GM19239 (cell line): Measurements from ENCODE around the gene AKAP13.
"Not testable (repeated sequence)": the region's sequence is repeated elsewhere in the genome, so short reads cannot be mapped to it uniquely, and the experiment has no call there.

Experiments
- DNase-seq: peaks from one replicate; pipeline ENCODE4 v3.0.0; 2011; ENCODE audit warnings: low spot score; ENCODE audit not compliant: insufficient read length
- FAIRE-seq: peaks from 2 replicates; lab custom pipeline; 2011; peaks lifted over from hg19 to GRCh38; lab: Jason Lieb, UNC

AKAP13 gene

DNA sequence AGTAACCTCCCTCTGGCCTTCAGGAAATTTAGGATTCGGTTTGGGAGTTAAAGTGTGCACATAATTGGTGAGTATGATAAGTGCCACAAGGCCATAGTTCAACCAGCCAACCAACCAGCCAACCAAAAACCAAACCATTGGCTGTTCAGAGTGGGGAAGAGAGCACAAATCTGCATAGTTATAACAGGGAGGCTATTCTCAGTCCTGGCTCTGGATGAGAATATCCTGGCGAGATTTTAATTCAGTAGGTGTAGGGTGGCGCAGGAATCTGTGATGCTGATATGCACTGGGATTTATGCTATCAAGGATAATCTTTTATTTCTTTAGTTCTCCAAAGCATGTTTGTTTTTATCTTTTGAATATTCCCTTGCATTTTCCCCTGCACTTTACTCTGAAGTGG lies 49.1 kb downstream of the AKAP13 start:
- FAIRE-seq (no peak), DNase-seq (no peak)

DNA sequence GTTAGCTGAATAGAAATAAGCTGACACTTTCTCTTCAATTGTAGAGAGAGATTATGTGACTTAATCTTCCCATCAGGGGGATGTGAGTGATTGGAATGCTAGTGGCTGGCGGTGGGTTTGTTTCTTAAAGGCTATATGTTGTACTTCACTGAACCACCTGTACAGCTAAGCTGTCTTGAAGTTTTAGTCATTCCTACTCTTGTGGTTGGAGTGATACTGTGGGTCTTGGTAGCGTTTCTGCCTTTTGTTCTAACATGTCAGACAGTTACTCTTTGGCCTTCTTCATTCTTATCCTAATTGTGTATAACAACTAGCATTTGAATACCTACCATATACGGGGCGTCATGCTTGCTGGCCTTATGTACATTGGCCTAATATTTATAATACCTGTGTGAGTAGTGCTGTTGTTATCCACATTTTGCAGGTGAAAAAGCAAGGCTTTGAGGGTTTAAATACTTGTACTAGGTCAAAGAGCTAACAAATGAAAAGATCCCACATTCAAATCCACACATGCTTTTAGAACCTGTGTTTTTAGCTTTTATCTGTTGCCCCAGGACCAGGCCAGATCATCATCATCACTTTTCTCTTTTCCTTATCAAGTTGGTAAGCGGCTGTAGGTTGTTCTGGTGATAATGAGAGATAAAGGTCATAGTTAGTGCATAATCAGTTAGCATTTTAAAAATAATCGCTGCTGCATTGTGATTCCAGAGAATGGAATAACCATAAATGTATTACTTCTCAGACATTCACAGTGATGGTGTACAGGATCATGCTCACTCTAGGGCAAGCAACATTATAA lies 50.2 kb downstream of the AKAP13 start:
- FAIRE-seq (peak; percentile 85), DNase-seq (peak; percentile 44)

GRCh38 chr15:85439996-85440395 lies 59.6 kb downstream of the AKAP13 start:
- no peak for DNase-seq
- peak; percentile 26 for FAIRE-seq

DNA sequence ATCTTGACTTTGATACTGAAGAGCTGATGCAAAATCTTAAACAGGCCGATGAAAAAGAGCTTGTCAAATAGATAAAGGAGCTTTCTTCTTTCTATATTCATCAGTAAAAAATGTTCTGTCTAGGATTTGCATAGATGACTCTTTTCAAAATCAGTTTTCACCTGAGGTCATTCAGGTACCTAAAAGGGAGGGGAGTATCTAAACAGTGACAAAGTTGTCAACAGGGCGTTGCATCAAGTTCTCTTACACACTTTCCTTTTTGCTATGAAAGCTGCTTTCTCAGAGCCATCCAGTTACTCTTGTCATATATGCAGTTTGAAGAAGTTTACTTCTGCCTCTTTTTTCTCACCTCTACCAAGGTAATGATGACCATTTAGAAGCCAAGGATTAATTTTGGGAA lies 60.0 kb downstream of the AKAP13 start:
- peak; percentile 89 for FAIRE-seq

DNA sequence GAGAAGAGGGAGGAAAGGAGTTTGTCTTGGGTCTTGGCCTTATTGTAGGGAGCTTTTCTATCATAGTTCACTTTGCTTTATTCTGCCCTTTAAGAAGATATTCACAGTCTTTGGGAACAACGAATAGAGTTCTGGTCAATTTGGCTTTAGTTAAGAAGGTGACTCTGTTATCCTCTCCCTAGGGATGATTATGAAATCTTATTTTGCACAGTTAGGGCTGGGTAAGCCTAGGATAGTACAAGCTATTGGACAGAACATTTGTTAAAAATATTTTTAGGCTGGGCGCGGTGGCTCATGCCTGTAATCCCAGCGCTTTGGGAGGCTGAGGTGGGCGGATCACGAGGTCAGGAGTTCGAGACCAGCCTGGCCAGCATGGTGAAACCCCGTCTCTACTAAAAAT lies 61.5 kb downstream of the AKAP13 start:
- DNase-seq, FAIRE-seq: not testable (repeated sequence)

More for the DNA sequence above, 60.0 kb downstream of the AKAP13 start:
- no peak for DNase-seq

DNA sequence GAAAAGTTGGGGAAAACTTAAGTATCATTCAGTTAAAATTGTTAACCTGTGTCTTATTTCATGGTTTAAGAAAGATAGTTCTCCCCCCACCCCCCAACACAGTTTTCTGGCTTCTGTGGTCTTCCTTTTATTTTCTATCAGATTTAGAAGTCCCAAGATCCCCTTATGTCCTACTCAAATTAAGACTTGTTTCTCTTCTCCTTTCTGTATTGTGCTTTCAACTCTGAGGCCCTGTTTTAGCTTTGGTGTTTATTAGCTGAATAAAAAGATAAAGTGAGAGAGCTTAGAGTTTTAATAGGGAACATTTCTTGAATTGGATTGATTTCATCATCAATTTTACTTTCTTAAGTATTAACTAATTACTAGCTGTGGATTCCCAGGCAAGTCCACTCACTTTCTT lies 62.6 kb downstream of the AKAP13 start:
- DNase-seq (no peak), FAIRE-seq (no peak)

DNA sequence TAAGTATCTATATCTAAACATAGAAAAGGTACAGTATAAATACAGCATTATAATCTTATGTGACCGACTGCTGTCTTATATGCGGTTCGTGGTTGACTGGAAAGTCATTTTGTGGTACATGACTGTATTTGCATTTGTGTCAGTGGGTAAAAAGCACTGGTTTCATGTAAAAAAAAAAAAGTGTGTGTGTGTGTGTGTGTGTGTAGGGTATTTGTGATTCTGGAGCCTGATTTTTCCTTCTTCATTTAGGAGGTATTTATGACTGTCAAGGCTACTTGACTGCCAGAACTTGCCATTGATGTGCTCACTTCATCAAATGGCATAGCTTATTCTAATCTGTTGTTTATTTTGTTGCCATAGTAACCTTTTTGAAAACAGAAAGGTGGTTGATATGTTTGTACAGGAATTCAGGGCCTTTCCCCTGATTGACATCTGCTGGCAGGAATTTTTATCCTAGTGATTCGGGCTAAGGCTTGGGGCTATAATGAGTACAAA lies 63.2 kb downstream of the AKAP13 start:
- FAIRE-seq = peak; percentile 96

DNA sequence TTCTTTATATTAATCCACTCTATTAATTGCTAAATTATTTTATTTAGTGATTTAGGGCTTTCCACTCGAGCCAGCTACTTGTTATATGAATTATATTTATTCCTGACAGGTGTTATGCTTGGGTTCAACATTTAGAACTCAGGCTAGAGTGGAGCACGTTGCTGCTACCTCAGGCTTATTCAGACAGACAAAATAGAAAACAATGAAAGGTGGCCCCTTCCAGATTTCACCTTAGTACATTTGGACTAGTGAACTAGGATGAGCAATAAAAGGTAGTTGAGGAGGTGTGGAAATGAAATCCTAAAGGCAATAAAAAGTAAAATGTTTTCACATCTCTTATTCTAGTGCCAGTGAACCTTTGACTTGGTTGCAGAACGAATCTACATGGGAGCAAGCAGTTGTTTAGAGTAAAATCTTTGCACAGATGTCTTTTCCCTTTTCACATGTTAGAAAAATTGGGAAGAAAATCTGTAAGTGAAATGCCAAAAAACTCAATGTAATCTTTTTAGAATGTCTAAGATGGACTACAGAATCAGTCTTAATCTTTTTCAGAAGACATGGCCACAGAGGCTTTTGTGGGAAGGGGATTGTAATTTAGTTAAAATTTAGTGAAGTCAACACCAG lies 63.8 kb downstream of the AKAP13 start:
- no peak for DNase-seq
- FAIRE-seq = peak; percentile 4

More for the DNA sequence above, 63.2 kb downstream of the AKAP13 start:
- DNase-seq = no peak

DNA sequence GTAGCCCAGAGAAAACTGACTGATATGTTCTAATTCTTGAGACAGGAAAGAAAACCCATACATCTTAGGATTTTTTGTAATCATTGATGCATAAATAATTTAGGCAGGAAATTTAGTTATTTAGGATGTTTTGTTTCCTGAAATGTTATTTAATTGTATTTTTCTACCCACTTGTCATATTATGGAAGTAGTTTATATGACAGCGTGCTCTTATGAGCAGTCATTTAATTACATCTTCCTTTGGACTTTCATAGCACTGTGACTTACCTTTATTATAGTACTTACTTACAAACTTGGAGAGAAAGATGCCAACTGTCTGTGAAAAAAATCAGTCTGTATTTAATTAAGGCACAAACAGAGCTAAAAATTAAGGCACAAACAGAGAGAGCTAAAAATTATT lies 65.0 kb downstream of the AKAP13 start:
- no peak for DNase-seq
- no peak for FAIRE-seq

DNA sequence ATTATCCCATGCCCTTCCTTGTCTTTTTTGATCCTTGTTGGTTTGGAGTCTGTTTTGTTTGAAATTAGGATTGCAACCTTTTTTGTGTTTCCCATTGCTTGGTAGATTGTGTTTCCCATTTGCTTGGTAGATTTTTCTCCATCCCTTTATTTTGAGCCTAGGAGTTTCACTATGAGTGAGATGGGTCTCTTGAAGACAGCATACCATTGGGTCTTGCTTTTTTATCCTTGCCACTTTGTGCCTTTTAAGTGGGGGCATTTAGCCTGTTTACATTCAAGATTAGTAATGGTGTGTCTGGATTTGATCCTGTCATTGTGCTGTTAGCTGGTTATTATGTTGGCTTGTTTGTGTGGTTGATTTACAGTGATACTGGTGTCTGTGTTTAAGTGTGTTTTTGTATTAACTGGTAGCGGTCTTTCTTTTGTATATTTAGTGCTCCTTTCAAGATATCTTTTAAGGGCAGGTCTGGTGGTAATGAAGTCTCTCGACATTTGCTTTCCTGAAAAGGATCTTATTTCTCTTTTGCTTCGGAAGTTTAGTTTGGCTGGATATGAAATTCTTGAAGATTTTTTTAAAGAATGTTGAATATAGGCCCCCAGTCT lies 70.8 kb downstream of the AKAP13 start:
- FAIRE-seq (no peak), DNase-seq (no peak)

- DNase-seq = no peak
- FAIRE-seq = peak; percentile 72
Observed at GRCh38 chr15:85452436-85452835, 72.0 kb downstream of the AKAP13 start.

DNA sequence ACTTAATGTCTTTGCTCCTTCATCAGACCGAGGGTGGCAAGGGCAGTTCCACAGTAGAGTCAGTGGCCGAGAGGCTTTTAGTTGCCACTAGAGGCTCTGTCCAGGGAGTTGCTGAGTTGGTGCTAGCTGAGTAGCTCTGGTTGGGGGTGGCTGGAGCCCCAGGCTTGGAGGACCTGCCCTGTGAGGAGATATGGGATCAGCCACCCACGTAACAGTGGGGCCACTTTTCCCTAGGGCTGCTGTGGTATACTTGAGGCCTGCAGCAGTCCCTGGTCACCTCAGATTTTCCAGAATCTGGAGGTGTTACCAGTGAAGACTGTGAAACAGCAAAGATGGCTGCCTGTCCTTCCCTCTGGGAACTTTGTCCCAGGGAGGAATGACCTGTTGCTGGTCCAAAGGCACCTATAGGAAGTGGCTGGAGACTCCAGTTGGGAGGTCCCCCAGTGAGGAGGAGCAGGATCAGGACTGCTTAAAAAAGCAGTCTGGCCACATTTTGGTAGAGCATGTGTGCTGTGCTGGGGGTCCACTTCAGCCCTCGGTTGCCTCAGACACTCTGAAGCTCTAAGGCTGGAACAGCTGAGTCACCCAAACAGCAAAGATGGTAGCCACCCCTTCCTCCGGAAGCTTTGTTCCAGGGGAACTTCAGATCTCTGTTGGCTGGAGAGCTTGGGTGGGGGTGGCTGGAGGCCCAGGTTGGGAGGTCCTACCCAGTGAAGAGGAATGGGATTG lies 72.9 kb downstream of the AKAP13 start:
- DNase-seq (no peak), FAIRE-seq (no peak)

- DNase-seq (no peak), FAIRE-seq (peak; percentile 64)
Observed at GRCh38 chr15:85454403-85454802, 74.0 kb downstream of the AKAP13 start.

DNA sequence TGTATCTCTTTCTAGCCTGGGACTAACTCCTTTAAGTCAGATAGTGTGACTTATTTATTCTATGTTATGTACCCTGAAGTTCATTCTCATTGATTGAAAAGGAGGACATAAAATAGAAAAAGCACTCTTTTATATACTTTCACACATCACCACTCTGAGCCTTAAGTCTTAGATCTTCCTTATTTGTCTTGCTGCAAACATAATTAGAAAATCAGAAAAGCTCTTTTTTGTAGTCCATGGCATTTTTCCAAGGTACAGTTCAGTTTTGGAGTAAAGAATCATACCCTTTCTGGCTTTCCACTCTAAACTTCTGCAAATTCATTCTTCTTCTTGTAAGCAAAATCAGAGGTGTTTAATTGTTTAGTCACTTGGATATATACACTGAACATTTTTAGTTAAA lies 75.5 kb downstream of the AKAP13 start:
- no peak for FAIRE-seq
- no peak for DNase-seq

- FAIRE-seq (no peak), DNase-seq (no peak)
Observed at GRCh38 chr15:85456798-85457197, 76.4 kb downstream of the AKAP13 start.

- DNase-seq = no peak
- FAIRE-seq = peak; percentile 89
Observed at GRCh38 chr15:85457392-85457968, 77.1 kb downstream of the AKAP13 start.

GRCh38 chr15:85458764-85459163 lies 78.4 kb downstream of the AKAP13 start:
- peak; percentile 8 for FAIRE-seq
- no peak for DNase-seq

DNA sequence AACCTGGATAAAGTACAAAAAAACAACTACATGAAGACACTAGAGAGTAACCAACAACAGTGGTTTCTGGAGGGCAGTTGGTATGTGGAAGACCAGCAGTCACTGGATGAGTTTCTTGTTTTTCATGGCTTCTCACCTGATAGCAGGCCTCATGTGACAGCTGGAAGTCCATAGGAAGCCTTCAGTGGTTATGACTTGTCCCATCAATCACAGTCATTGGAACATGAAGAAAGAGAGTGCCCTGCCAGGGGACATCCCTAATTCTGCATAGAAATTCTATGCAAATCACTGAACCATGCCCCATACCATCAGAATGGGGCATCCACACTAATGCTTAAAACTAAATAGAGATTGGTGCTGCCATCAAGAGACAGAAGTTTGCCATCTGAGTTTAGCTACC lies 81.6 kb downstream of the AKAP13 start:
- DNase-seq = no peak
- peak; percentile 64 for FAIRE-seq

- peak; percentile 55 for FAIRE-seq
- DNase-seq = no peak
Observed at GRCh38 chr15:85463276-85463892, 83.0 kb downstream of the AKAP13 start.

GRCh38 chr15:85463976-85464375 lies 83.6 kb downstream of the AKAP13 start:
- DNase-seq (no peak), FAIRE-seq (no peak)
